ENCODE data around the gene SOCS3.

The SOCS3 gene

GRCh38 chr17:78368854-78369495 is 9.1 kb upstream of the SOCS3 start:
- DNase-seq (ENCODE audit: low read depth): no peak
- TF ChIP-seq, protein P1, sequence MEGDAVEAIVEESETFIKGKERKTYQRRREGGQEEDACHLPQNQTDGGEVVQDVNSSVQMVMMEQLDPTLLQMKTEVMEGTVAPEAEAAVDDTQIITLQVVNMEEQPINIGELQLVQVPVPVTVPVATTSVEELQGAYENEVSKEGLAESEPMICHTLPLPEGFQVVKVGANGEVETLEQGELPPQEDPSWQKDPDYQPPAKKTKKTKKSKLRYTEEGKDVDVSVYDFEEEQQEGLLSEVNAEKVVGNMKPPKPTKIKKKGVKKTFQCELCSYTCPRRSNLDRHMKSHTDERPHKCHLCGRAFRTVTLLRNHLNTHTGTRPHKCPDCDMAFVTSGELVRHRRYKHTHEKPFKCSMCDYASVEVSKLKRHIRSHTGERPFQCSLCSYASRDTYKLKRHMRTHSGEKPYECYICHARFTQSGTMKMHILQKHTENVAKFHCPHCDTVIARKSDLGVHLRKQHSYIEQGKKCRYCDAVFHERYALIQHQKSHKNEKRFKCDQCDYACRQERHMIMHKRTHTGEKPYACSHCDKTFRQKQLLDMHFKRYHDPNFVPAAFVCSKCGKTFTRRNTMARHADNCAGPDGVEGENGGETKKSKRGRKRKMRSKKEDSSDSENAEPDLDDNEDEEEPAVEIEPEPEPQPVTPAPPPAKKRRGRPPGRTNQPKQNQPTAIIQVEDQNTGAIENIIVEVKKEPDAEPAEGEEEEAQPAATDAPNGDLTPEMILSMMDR (IDR thresholded peaks at IDR 0.05; ENCODE audit: insufficient read depth, low read depth, low read length, missing control alignments): no peak
- H3K4me3 ChIP-seq (ENCODE audit: low read length): no peak overlapping the region

- no peak overlapping the region for H3K4me3 ChIP-seq (ENCODE audit: low read length)
- DNase-seq (ENCODE audit: low read depth): no peak
- TF ChIP-seq, protein P1 (IDR thresholded peaks at IDR 0.05; ENCODE audit: insufficient read depth, low read depth, low read length, missing control alignments): no peak
Observed at GRCh38 chr17:78368348-78368747, 8.5 kb upstream of the SOCS3 start.

DNA sequence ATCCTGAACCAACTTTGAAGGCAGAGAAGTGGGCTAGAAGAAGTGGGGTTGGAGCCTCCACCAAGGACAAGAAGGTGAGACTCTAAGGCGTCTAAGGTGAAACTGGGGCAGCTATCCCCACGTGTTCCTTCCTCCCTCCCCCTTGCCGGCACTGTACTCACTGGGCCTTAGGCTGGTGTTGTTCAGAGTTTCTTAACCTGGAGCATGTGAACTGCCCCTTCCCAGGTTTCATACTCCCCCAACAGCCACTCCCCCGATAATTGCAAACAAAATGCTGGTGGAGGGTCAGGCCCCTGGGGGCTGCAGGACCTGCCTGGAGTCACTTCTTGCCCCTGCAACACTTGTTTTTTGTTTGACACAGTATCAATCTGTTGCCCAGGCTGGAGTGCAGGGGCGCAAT is 7.3 kb upstream of the SOCS3 start:
- DNase-seq (ENCODE audit: low read depth): no peak
- TF ChIP-seq, protein P1 (IDR thresholded peaks at IDR 0.05; ENCODE audit: insufficient read depth, low read depth, low read length, missing control alignments): no peak
- no peak overlapping the region for H3K4me3 ChIP-seq (ENCODE audit: low read length)

DNA sequence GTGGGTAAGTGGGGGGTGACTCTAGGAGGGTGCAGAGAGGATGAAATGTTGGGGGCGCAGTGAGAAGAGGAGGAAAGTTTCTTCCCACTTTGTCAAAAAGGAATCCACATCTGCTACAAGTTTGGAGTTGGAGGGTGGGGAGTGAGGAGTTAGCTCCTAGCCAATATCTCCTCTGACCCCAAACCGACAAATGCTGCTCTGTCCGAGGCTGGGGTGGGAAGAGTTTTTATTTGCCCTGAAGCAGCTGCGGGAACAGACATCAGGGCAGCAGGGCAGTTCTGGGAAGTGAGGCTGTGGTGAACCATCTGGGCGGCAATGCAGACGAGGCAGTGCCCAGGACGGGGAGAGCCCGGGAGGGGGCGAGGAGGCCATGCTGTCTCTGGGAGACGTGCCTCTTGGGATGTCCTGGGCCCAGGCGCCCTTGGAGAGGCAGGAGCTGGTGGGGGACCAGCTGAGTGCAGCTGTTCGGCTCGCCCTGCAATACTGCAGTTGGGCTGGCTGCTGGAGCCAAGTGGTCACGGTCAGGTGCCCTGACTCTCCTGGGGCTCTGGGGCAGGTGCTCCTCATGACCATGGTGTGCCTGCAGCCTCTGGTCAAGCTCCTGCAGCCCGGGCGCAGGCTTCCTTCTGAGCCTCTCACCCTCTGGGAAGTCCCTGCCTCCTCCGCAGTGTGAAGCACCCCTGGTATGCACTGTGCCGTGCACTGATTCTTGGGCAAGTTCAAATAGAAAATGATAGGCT is 6.4 kb upstream of the SOCS3 start:
- TF ChIP-seq, protein P1 (IDR thresholded peaks at IDR 0.05; ENCODE audit: insufficient read depth, low read depth, low read length, missing control alignments): no peak
- no peak for DNase-seq (ENCODE audit: low read depth)
- H3K4me3 ChIP-seq (ENCODE audit: low read length): no peak overlapping the region

DNA sequence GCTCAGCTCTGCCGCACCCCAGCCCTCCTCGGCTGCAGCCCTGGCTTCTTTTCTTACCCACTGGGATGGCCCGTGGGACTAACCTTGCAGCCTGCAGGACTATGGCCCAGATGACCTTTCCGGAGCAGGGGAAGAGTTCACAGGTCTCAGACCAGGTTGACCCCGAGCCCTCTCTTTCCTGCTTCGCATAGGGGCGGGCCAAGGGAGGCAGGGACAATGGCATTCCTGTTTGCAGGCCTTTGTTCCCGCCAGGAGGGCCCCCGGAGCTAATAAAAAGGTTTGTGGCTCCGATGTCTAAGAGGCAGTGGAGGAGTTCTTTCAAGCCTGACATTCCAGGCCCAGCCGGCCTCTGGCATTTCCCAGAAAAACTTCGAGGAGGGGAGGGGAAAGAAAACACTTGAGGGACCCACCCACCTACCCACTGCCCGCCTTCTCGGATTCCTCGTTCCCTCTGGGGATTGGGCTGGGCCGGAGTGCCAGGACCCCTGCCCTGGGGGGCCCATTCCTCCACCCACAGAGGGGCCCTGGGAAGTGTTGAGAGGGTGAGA is 5.8 kb upstream of the SOCS3 start:
- TF ChIP-seq, protein P1 (IDR thresholded peaks at IDR 0.05; ENCODE audit: insufficient read depth, low read depth, low read length, missing control alignments): no peak
- no peak for DNase-seq (ENCODE audit: low read depth)
- no peak overlapping the region for H3K4me3 ChIP-seq (ENCODE audit: low read length)

DNA sequence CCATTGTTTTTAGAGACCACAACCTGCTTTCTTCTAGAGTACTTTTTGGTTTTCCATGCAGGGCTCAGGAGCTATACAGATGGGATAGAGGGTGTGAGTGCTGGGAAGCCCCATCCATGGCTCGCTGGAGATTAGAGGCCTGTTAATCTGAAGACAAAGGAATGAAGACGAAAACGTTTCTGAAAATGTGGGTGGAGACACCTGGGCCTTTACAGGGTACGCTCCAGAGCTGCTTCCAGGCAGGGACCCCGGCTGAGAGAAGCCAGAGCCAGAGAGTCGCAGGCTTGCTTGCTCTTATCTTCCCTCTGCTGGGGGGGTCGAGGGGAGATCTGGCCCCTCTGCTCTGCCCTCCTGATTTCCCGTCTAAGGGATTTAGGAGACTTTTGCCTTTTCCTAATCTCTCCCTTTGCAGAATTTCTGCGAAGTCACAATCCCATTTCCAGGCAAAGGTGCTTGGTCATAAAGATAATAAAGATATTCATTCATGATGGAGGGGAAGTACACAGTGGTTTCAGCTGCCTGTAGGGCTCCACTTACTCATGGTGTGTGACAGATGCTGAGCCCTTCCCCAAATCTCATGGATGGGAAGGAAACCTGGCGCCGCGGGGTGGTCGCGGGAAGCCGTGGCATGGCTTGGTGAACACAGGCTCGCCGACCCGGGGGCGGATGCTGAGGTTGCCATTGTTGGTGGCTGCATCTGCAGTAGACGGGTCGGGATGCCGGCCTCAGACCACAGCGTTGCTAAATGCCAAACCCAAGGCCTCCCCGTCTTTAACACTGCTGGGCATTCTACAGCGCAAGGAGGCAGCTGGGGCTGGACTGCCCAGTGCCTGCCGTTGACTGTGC is 4.8 kb upstream of the SOCS3 start:
- DNase-seq (ENCODE audit: low read depth): no peak
- no peak overlapping the region for H3K4me3 ChIP-seq (ENCODE audit: low read length)
- TF ChIP-seq, protein P1 (IDR thresholded peaks at IDR 0.05; ENCODE audit: insufficient read depth, low read depth, low read length, missing control alignments): no peak
